ENCODE results near the gene OR51V1.

GRCh38 chr11:5197536-5197935, 2.9 kb downstream of the OR51V1 start:
- no peak for TF ChIP-seq POLR2A (IDR thresholded peaks at IDR 0.05; ENCODE audit: low read depth, low read length)
- no peak for TF ChIP-seq TAF1 (IDR thresholded peaks at IDR 0.05; ENCODE audit: borderline replicate concordance, low read depth, low read length)
- TF ChIP-seq POLR2AphosphoS5 (IDR thresholded peaks at IDR 0.05; ENCODE audit: low read depth, low read length): no peak

All from GM12892 (cell line).